Activated CD8-positive, alpha-beta T cell treated with anti-CD3 and anti-CD28 coated beads, Interleukin-2, amount 10 ng/mL, durations not matched to agents 7 days and 5 days (primary cell): Measurements from ENCODE around the gene KIZ. TPM values are rescaled to one million over a fixed set of nuclear protein-coding genes. Genes with fewer than 3 reads are reported as not detected.

Source experiments
- ATAC-seq: fragments of 150-1000 bp; cut with Tn5 transposase; one replicate; pipeline ENCODE4 v1.10.0; 2021; ENCODE audit warnings: moderate library complexity
- CTCF ChIA-PET: fragments of 350-600 bp; sonication (Branson Sonifier 250); formaldehyde crosslinking; loops from one replicate; lab custom pipeline; 2021; ENCODE audit warnings: antibody characterized with exemption; lab: Charles Lee
- POLR2A ChIA-PET: fragments of 350-600 bp; sonication (Branson Sonifier 250); formaldehyde crosslinking; loops from one replicate; lab custom pipeline; 2021; ENCODE audit warnings: antibody characterized with exemption; lab: Charles Lee
- DNase-seq: peaks from one replicate; pipeline ENCODE4 v3.0.0-alpha.2; 2020
- H3K27ac Mint-ChIP-seq: one replicate; pipeline ENCODE4 v1.8.0; 2021; ENCODE audit warnings: mild to moderate bottlenecking, mixed read lengths
- H3K27me3 Mint-ChIP-seq: one replicate; pipeline ENCODE4 v1.8.0; 2021; ENCODE audit warnings: low read depth, mixed read lengths
- H3K36me3 Mint-ChIP-seq: one replicate; pipeline ENCODE4 v1.8.0; 2021; ENCODE audit warnings: low read depth, mixed read lengths
- H3K4me1 Mint-ChIP-seq: one replicate; pipeline ENCODE4 v1.8.0; 2021; ENCODE audit warnings: low read depth, mixed read lengths
- H3K4me3 Mint-ChIP-seq: one replicate; pipeline ENCODE4 v1.8.0; 2021; ENCODE audit warnings: mild to moderate bottlenecking, mixed read lengths
- H3K9me3 Mint-ChIP-seq: one replicate; pipeline ENCODE4 v1.8.0; 2022; ENCODE audit warnings: mixed read lengths; ENCODE audit not compliant: insufficient read depth
- total RNA-seq, 2 experiments: library from RNA; stranded (reverse); gene quantifications; one replicate each; pipeline ENCODE4 v1.2.3, GENCODE V29; 2021

Gene KIZ
- total RNA-seq, 2 experiments from 2014 or later = 16.2 to 19.9 TPM

DNA sequence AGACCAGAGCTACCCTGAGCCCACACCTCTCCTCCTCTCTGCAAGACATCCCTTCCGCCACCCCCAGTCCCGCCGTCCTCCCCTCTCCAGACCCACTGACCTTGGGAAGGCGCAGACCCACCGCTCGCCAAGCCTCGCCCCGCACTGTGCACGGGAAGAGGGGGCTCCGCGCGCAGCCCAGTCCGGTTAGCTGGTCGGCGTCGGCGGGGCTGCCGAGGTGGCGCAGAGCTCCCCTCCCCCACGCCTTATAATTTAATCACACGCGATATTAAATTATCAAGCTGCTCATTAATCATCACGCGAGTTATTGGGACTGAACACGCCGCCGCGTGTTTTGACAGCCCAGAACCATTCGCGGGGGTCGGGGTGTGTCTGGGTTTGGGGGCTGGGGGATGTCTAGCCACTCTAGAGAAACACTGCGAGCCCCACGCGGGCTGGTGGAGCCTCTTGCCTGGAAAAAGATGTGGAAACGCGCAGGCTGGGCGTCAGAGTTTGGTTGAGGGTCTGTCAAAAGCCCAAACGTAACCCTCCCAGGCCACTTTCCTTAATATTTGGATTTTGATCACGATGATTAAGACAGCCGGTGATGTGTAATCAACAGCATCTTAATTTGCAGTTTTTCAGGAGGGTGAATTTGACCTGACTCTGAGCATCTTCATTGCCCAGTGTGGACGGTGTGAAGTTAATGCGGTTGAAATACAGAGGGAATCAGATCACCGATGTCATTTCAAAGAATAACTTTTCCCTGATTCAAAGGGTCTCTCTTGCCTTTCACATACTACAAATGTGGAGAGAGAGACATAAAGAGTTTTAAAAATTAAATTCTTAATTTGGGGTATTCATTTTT is 19.5 kb upstream of the KIZ start, which contains the start of gene LINC00237:
Gene LINC00237, minus strand, starts transcription at position 188 of the 847 bp plus-strand sequence.
- CTCF ChIA-PET = no interaction called here
- POLR2A ChIA-PET = no interaction called here
- no peaks in the 10 kb centered on the region for H3K9me3 Mint-ChIP-seq
- ATAC-seq (no peak), DNase-seq (no peak)
- peak within 1 kb of the TSS; percentile 20 for H3K27ac Mint-ChIP-seq
- H3K4me1 Mint-ChIP-seq = peaks cover 36% of the 10 kb centered on the region
- peaks cover 67% of the 10 kb centered on the region for H3K27me3 Mint-ChIP-seq
- H3K36me3 Mint-ChIP-seq = no peaks in the 10 kb centered on the region
- peak within 1 kb of the TSS; percentile 18 for H3K4me3 Mint-ChIP-seq

GRCh38 chr20:21109144-21109543 is 16.7 kb upstream of the KIZ start:
- Mint-ChIP-seq H3K4me3 (no peak overlapping the region), H3K36me3 (no peaks in the 10 kb centered on the region), H3K27ac (no peak overlapping the region), H3K27me3 (peaks cover 68% of the 10 kb centered on the region), H3K9me3 (no peaks in the 10 kb centered on the region), H3K4me1 (peaks cover 14% of the 10 kb centered on the region)
- ChIA-PET CTCF (interaction anchor here (1.4 to 1.8 kb wide), 2 partner anchors 14 to 396 kb away, joined by 3 to 7 read pairs; no protein-coding TSS in a partner anchor), POLR2A (no interaction called here)
- ATAC-seq (no peak), DNase-seq (no peak)

DNA sequence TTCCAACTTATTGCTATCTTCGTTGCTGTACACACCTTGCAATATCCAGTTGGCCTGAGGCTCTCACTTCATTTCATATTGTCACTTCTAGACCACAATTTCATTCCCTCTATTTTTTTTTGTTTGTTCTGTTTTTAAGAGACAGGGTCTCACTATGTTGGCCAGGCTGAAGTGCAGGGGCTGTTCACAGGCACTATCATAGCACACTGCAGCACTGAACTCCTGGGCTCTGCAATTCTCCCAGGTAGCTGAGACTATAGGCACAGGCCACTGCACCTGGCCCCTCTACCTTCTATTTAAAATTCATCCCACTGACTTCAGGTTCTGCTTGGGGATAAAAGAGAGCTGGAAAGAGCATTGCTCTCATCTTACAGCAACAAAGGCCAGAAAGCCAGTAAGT is 15.1 kb upstream of the KIZ start:
- CTCF ChIA-PET = no interaction called here
- ATAC-seq = no peak
- POLR2A ChIA-PET = no interaction called here

DNA sequence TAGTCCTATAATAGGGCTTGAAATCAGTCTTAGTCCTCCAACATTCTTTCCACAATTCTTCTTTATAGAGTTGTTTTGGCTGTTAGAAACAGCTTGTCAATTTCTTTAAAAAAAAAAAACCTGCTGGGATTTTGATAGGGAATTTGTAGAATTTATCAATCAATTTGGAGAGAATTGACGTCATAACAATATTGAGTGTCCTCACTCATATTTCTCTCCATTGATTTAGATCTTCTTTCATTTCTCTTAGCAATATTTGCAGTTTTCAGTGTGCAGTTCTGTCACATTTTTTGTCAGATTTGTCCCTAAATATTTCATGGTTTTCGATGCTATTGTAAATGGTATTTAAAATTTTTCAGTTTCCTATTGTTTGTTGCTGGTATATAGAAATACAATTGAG is 14.5 kb upstream of the KIZ start:
- Mint-ChIP-seq H3K9me3 (no peaks in the 10 kb centered on the region), H3K27me3 (peaks cover 55% of the 10 kb centered on the region), H3K27ac (no peak overlapping the region), H3K36me3 (no peaks in the 10 kb centered on the region), H3K4me1 (peaks cover 4% of the 10 kb centered on the region), H3K4me3 (no peak overlapping the region)
- no peak for DNase-seq
- ATAC-seq = no peak
- POLR2A ChIA-PET = no interaction called here
- CTCF ChIA-PET = no interaction called here

More for the DNA sequence above, 15.1 kb upstream of the KIZ start:
- Mint-ChIP-seq H3K9me3 (no peaks in the 10 kb centered on the region), H3K4me1 (peaks cover 7% of the 10 kb centered on the region), H3K36me3 (no peaks in the 10 kb centered on the region), H3K27me3 (peaks cover 60% of the 10 kb centered on the region), H3K4me3 (no peak overlapping the region), H3K27ac (no peak overlapping the region)
- DNase-seq = no peak

GRCh38 chr20:21113697-21114096 is 12.2 kb upstream of the KIZ start:
- ATAC-seq = no peak
- no peak for DNase-seq
- H3K9me3 Mint-ChIP-seq = no peaks in the 10 kb centered on the region
- no peak overlapping the region for H3K27ac Mint-ChIP-seq
- POLR2A ChIA-PET = no interaction called here
- H3K36me3 Mint-ChIP-seq = no peaks in the 10 kb centered on the region
- H3K4me3 Mint-ChIP-seq = no peak overlapping the region
- H3K27me3 Mint-ChIP-seq = peaks cover 51% of the 10 kb centered on the region
- peaks cover 4% of the 10 kb centered on the region for H3K4me1 Mint-ChIP-seq
- CTCF ChIA-PET = no interaction called here

GRCh38 chr20:21114584-21114983 is 11.3 kb upstream of the KIZ start:
- H3K36me3 Mint-ChIP-seq = no peaks in the 10 kb centered on the region
- H3K4me1 Mint-ChIP-seq = peaks cover 4% of the 10 kb centered on the region
- POLR2A ChIA-PET = no interaction called here
- CTCF ChIA-PET = interaction anchor here (1.5 kb wide), 1 partner anchor 12 kb away, joined by 7 read pairs; no protein-coding TSS in a partner anchor
- ATAC-seq (no peak), DNase-seq (no peak)
- H3K4me3 Mint-ChIP-seq = no peak overlapping the region
- H3K27me3 Mint-ChIP-seq = peaks cover 48% of the 10 kb centered on the region
- no peak overlapping the region for H3K27ac Mint-ChIP-seq
- no peaks in the 10 kb centered on the region for H3K9me3 Mint-ChIP-seq

DNA sequence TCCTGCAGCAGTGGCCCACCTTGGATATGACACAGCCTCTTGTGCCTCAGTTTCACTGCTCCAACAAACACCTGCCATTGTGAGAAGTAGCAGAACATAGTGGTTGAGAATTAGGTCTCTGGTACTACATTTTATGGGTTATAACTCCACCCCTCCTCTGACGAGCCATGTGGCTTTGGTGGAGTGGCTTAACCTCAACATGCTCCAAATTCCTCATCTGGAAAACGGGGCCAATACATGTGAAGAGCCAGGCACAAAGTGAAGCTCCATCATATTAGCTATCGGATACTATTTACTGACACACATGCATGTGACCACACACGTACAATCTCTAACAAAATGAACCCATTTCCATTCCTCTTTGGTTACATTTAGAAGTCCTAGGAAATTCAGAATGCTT is 8.4 kb upstream of the KIZ start:
- Mint-ChIP-seq H3K9me3 (no peaks in the 10 kb centered on the region), H3K4me1 (peaks cover 4% of the 10 kb centered on the region), H3K36me3 (no peaks in the 10 kb centered on the region), H3K27ac (no peak overlapping the region), H3K4me3 (no peak overlapping the region), H3K27me3 (peaks cover 31% of the 10 kb centered on the region)
- ChIA-PET CTCF (no interaction called here), POLR2A (no interaction called here)
- ATAC-seq (no peak), DNase-seq (no peak)

GRCh38 chr20:21118138-21118537 is 7.7 kb upstream of the KIZ start:
- POLR2A ChIA-PET = interaction anchor here (0.7 kb wide), 1 partner anchor 722 kb away, joined by 4 read pairs; no protein-coding TSS in a partner anchor
- Mint-ChIP-seq H3K4me3 (no peak overlapping the region), H3K9me3 (no peaks in the 10 kb centered on the region), H3K36me3 (no peaks in the 10 kb centered on the region), H3K27ac (no peak overlapping the region), H3K4me1 (peaks cover 4% of the 10 kb centered on the region), H3K27me3 (peaks cover 31% of the 10 kb centered on the region)
- DNase-seq (no peak), ATAC-seq (no peak)
- CTCF ChIA-PET = no interaction called here

DNA sequence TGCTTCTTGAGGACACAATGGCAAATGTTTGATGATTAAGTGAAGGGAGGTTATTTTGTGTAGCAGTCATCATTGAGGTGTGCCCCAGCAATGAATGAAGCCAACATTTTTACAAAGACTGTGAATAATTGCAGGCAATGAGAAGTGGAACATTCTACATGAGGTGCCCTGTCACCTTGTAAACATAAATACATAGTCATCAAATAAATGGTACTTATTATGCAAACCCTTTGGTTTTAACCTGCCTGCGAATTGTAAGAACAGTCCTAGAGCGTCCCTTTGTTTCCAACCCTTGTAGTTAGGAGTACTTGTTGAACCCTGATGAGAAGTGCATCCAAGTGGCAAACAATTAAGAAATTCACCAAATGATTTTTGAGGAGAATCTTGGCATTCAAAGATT is 7.1 kb upstream of the KIZ start:
- DNase-seq (no peak), ATAC-seq (no peak)
- POLR2A ChIA-PET = no interaction called here
- H3K27ac Mint-ChIP-seq = no peak overlapping the region
- no peaks in the 10 kb centered on the region for H3K36me3 Mint-ChIP-seq
- H3K4me3 Mint-ChIP-seq = no peak overlapping the region
- CTCF ChIA-PET = no interaction called here
- H3K4me1 Mint-ChIP-seq = peaks cover 4% of the 10 kb centered on the region
- H3K27me3 Mint-ChIP-seq = peaks cover 27% of the 10 kb centered on the region
- H3K9me3 Mint-ChIP-seq = no peaks in the 10 kb centered on the region

GRCh38 chr20:21124190-21124589 is 1.7 kb upstream of the KIZ start:
- Mint-ChIP-seq H3K27ac (no peak overlapping the region), H3K9me3 (no peaks in the 10 kb centered on the region), H3K36me3 (no peaks in the 10 kb centered on the region), H3K27me3 (peaks cover 9% of the 10 kb centered on the region), H3K4me1 (peaks cover 22% of the 10 kb centered on the region), H3K4me3 (no peak overlapping the region)
- no peak for DNase-seq
- ChIA-PET CTCF (no interaction called here), POLR2A (no interaction called here)
- no peak for ATAC-seq

DNA sequence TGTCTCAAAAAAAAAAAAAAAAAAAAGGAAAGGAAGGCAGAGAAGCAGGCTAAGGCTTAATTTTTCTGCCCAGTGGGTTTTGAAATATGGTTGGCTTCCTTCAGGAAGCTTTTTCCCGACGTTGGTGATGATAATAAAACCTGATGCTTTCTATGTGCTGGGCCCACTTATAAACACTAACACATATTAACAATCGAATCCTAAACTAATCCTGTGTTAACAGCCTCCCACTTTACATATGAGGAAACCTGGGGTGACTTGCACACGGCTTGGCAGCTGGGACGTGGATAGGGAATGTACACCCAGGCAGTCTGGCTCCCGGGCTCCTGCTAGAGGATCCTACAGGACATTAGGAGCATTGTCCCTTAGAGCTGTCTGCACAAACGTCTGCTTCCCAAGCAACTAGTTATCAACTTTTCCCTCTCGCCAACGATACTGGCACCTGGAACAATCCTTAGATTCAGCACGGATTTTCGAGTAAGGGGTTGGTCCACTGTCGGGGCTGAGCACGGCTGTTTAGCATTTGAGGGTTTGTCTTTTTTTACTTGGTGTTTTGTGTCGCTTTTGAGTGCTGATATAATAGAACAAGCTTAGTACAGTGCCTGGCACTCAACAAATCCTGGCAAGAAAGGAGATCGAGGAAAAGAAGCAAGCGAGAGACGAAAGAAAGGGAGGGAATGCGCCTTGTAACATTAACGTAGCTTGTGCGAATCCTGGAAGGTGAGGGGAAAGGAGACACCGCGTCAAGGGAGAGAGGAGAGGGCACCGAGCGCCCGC is 622 bp upstream of the KIZ start:
- no peak for DNase-seq
- POLR2A ChIA-PET = interaction anchor here (1.2 kb wide), 2 partner anchors 23 to 40 kb away, joined by 3 to 4 read pairs; no protein-coding TSS in a partner anchor
- H3K9me3 Mint-ChIP-seq = no peaks in the 10 kb centered on the region
- CTCF ChIA-PET = interaction anchor here (1.1 to 2.9 kb wide), 6 partner anchors 10 to 362 kb away, joined by 3 to 16 read pairs (median 8); no protein-coding TSS in a partner anchor
- no peaks in the 10 kb centered on the region for H3K36me3 Mint-ChIP-seq
- peaks cover 22% of the 10 kb centered on the region for H3K4me1 Mint-ChIP-seq
- peak overlapping the region; percentile 62 for H3K27ac Mint-ChIP-seq
- peak overlapping the region; percentile 85 for H3K4me3 Mint-ChIP-seq
- H3K27me3 Mint-ChIP-seq = peaks cover 8% of the 10 kb centered on the region
- ATAC-seq = peak; percentile 14

DNA sequence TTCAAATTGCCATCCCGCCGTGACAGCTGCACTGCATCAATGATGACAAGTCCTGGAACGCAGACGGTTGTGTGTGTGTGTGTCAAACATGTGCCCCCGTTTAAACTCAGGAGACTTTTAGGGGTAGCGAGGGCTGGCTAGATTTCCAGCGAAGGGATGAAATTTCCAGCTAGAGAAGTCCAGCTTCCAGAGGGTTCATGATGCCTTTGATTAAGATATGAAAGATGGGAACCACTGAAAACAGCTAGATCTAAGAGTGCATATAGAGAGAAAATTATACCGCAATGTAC is 644 bp downstream of the KIZ start:
- peaks cover under 1% of the 10 kb centered on the region for H3K36me3 Mint-ChIP-seq
- no peaks in the 10 kb centered on the region for H3K9me3 Mint-ChIP-seq
- peaks cover 7% of the 10 kb centered on the region for H3K27me3 Mint-ChIP-seq
- ATAC-seq (no peak), DNase-seq (no peak)
- CTCF ChIA-PET = interaction anchor here (0.6 to 2.9 kb wide), 8 partner anchors 10 to 1123 kb away, joined by 3 to 16 read pairs (median 4); no protein-coding TSS in a partner anchor
- peaks cover 22% of the 10 kb centered on the region for H3K4me1 Mint-ChIP-seq
- H3K4me3 Mint-ChIP-seq = peak overlapping the region; percentile 85
- H3K27ac Mint-ChIP-seq = peak overlapping the region; percentile 86
- POLR2A ChIA-PET = interaction anchor here (0.7 to 1.5 kb wide), 4 partner anchors 10 to 176 kb away, joined by 3 to 6 read pairs (median 3); partner anchors contain the start of gene XRN2
